Prostate gland (tissue), 2 donors: ENCODE measurements around the gene CXCL13.

Experiments used
- CTCF ChIP-seq, 4 experiments: fragments of 200-600 bp in 2 of 4; fragments of 450-650 bp in 2 of 4; sonication (generic) in 2 of 4; IDR thresholded peaks; 1 replicate in 3 of 4; 2 replicates in 1 of 4; pipeline ENCODE4 v1.5.1; 2016 to 2019; ENCODE audit warnings: antibody characterized with exemption in 4 of 4, mild to moderate bottlenecking in 2 of 4, moderate library complexity in 2 of 4
- POLR2A ChIP-seq: fragments of 450-650 bp; IDR thresholded peaks from one replicate; pipeline ENCODE4 v1.6.1; 2016; ENCODE audit warnings: antibody characterized with exemption, mild to moderate bottlenecking
- POLR2AphosphoS5 ChIP-seq: sonication (generic); formaldehyde crosslinking; IDR thresholded peaks from one replicate; pipeline ENCODE4 v1.6.1; 2017; ENCODE audit warnings: antibody characterized with exemption

GRCh38 chr4:77613267-77613666, 7.6 kb downstream of the CXCL13 start:
- TF ChIP-seq CTCF (IDR thresholded peaks at IDR 0.05) (no peak), POLR2AphosphoS5 (no peak), POLR2A (no peak)
